NCI-H2107 treated with DMSO at 0.1 percent for 48 hours (cell line): ENCODE measurements around the gene PEX14.

ENCODE experiments used
- DNase-seq: peaks from one replicate; lab custom pipeline; 2025; ENCODE audit not compliant: unreplicated experiment; lab: John Stamatoyannopoulos, UW

PEX14 gene

GRCh38 chr1:10540277-10541005 is 65.7 kb downstream of the PEX14 start:
- DNase-seq, result no peak

GRCh38 chr1:10541286-10541685 is 66.5 kb downstream of the PEX14 start:
- DNase-seq, result no peak

GRCh38 chr1:10544239-10544638 is 69.5 kb downstream of the PEX14 start:
- DNase-seq, result no peak

- no peak for DNase-seq
These were observed 72.1 kb downstream of the PEX14 start for GRCh38 chr1:10546896-10547295.

GRCh38 chr1:10549904-10550664 is 75.3 kb downstream of the PEX14 start:
- no peak for DNase-seq

GRCh38 chr1:10553118-10553517 is 78.4 kb downstream of the PEX14 start:
- DNase-seq, result no peak

- DNase-seq, result no peak
These were observed 81.1 kb downstream of the PEX14 start for GRCh38 chr1:10555635-10556429.

- DNase-seq, result no peak
These were observed 81.8 kb downstream of the PEX14 start for GRCh38 chr1:10556430-10557005.

- no peak for DNase-seq
These were observed 83.0 kb downstream of the PEX14 start for GRCh38 chr1:10557714-10558113.

GRCh38 chr1:10559386-10559785 is 84.6 kb downstream of the PEX14 start:
- DNase-seq, result no peak

GRCh38 chr1:10561497-10561896 is 86.7 kb downstream of the PEX14 start:
- DNase-seq, result no peak

GRCh38 chr1:10561955-10562354 is 87.2 kb downstream of the PEX14 start:
- no peak for DNase-seq

GRCh38 chr1:10564063-10564462 is 89.3 kb downstream of the PEX14 start:
- DNase-seq, result no peak

- DNase-seq, result no peak
These were observed 94.8 kb downstream of the PEX14 start for GRCh38 chr1:10569531-10569930.

GRCh38 chr1:10575616-10576015 is 100.9 kb downstream of the PEX14 start:
- no peak for DNase-seq

GRCh38 chr1:10578070-10578469 is 103.3 kb downstream of the PEX14 start:
- no peak for DNase-seq

GRCh38 chr1:10583641-10584040 is 108.9 kb downstream of the PEX14 start:
- no peak for DNase-seq

GRCh38 chr1:10585242-10585641 is 110.5 kb downstream of the PEX14 start:
- DNase-seq, result no peak

- DNase-seq, result no peak
These were observed 111.4 kb downstream of the PEX14 start for GRCh38 chr1:10586125-10586524.

GRCh38 chr1:10588640-10589039 is 113.9 kb downstream of the PEX14 start:
- no peak for DNase-seq

GRCh38 chr1:10589074-10589473 is 114.3 kb downstream of the PEX14 start:
- DNase-seq, result no peak
